ENCODE results near the gene B3GNT9.

B3GNT9 gene, protein sequence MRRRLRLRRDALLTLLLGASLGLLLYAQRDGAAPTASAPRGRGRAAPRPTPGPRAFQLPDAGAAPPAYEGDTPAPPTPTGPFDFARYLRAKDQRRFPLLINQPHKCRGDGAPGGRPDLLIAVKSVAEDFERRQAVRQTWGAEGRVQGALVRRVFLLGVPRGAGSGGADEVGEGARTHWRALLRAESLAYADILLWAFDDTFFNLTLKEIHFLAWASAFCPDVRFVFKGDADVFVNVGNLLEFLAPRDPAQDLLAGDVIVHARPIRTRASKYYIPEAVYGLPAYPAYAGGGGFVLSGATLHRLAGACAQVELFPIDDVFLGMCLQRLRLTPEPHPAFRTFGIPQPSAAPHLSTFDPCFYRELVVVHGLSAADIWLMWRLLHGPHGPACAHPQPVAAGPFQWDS

DNA sequence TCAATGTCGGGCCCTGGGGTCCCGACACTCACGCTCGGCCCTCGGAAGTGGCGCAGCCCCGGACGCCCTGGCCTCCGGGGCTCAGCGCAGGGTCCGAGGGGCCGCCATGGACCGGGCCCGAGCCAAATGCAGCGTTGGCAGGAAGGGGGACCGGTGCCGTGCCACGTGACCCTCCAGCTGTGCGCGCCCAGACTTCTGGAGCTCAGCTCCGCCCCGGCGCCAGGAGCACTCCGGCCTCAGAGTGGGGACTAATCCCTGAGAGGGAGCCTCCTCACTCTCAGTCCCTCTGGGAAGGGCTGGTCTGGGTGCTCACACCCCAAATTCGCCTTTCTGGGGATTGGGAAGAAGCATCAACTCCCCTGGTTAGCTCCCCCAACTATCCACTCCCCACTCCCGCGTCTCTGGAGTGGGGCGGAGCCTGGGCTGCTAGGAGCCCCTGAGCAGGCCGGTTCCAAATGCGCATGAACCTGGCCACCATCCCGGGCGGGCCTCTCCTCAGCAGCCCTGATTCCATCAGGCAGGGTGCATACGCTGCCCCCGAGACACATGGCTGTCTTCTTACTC, at the start of gene B3GNT9:
Gene B3GNT9, minus strand, starts transcription at position 166 of the 564 bp plus-strand sequence. CDS start 513 bp downstream, outside the sequence.
- DNase-seq = no peak

DNA sequence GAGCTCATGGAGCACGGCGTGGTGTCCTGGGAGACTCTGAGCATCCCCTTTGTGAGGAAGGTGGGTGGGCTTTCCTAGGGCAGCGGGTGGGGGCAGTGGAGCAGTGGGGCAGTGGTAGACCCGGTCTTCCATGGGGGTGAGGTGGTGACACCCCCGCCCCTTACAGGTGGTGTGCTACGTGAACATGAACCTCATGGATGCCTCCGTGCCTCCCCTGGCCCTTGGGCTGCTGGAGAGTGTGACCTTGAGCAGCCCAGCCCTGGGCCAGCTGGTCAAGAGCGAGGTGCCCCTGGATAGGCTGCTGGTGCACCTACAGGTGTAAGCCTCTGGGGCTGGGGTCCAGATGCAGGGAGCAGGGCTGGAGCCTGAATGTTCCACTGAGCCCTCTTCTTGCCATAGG, 49.7 kb upstream of the B3GNT9 start:
- DNase-seq = no peak

GRCh38 chr16:67199808-67200198, 49.0 kb upstream of the B3GNT9 start:
- DNase-seq = no peak

- no peak for DNase-seq
Observed at GRCh38 chr16:67199011-67199807, 48.4 kb upstream of the B3GNT9 start, which contains the start of gene ELMO3. Gene ELMO3, plus strand, starts transcription at chr16:67199131. Its CDS starts 196 bp downstream, at chr16:67199327.

DNA sequence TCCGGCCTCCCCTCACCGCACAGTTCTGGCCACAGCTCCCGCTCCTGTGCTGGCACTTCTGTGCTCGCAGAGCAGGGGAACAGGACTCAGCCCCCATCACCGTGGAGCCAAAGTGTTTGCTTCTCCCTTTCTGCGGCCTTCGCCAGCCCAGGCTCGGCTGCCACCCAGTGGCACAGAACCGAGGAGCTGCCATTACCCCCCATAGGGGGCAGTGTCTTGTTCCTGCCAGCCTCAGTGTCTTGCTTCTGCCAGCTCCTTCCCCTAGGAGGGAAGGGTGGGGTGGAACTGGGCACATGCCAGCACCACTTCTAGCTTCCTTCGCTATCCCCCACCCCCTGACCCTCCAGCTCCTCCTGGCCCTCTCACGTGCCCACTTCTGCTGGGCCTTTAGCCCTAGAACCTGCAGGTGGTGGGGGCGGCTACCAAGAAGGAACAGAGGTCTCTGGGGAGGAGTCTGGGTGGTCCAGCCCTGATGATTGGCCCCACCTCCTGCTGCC, 47.5 kb upstream of the B3GNT9 start:
- peak; percentile 36 to 37 for DNase-seq

DNA sequence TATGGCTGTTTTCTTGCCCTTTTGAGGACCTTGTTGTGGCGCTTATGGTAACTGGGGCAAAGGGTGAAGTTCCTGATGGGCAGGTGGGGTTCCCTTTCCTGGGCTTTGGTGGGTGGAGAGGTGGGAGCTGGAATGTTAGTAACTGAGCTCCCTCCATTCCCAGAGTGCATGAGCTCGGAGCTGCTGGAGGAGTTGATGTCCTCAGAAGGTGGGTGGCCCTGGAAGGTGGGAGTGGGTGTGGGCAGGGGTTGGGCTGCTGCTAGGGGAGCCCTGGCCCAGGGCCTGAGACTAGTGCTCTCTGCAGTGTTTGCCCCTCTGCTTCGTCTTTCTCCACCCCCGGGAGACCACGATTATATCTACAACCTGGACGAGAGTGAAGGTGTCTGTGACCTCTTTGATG, 46.9 kb upstream of the B3GNT9 start:
- DNase-seq = no peak

DNA sequence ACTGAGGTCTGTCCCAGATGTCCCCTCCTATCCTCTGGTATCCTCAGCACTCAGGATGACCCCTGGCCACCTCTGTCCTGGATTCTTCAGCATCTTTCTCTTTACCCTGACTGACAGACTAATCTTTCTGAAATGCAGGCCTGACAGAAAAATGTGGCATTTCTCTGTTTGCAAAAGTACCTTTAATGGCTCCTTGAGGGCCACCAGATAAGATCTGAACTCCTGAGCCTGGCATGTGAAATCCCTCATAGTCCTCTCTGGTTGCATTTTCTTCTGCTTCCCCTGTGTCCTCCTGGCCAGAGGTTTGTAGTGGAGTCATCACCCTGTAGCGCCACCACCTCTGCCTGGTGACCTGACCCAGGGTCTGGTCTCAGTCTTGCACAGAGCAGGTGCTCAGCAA, 46.1 kb upstream of the B3GNT9 start:
- no peak for DNase-seq

DNA sequence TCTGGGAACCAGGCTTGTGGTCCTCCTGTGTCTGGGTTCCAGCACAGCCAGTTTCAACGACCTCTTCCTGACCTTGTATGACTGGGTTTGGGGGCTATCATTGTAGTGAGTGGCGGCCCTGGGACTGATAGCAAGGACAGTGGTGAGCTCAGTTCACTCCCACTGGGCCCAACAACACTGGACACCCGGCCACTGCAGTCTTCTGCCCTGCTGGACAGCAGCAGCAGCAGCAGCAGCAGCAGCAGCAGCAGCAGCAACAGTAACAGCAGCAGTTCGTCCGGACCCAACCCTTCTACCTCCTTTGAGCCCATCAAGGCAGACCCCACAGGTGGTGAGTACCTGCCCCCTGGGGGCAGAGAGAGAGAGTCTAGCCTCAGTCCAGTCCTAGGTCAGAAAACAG, 44.9 kb upstream of the B3GNT9 start:
- DNase-seq = no peak

DNA sequence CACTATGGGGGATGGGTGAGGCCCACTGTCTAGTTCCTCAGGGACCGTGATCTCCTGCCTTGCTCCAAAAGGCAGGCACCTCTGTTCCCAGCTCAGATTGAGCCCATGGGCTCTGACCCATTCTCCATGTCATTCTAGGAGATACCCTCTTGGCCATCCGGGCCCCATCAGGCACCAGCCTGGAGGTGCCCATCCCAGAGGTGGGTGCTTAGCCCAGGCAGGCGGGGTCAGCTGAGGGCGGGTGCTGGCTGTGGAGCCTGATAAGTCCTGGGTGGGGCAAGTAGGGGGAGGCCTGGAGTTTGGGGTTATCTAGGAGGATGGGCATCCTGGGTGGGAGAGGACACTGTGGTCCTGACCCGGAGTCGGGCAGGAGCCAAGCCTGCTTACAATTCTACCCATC, 43.5 kb upstream of the B3GNT9 start:
- no peak for DNase-seq

DNA sequence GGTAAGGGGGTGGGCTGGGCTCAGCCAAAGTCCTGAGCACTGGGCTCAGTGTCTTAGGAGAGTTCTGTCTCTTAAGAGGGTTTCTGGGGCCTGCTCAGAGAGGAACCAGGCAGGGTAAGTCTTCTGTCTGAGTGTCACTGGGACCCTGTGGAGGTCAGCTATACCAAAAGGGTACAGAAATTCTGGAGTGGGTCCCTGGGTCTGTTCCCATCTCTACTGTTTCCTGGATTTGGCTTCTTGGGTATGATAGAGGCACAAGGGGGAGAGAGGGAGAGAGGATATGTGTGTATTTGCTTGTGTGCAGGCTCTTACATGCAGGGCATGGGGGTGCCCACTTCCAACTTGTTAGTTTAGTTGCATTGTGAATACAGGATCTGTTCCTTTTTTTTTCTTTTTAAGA, 42.7 kb upstream of the B3GNT9 start:
- no peak for DNase-seq

DNA sequence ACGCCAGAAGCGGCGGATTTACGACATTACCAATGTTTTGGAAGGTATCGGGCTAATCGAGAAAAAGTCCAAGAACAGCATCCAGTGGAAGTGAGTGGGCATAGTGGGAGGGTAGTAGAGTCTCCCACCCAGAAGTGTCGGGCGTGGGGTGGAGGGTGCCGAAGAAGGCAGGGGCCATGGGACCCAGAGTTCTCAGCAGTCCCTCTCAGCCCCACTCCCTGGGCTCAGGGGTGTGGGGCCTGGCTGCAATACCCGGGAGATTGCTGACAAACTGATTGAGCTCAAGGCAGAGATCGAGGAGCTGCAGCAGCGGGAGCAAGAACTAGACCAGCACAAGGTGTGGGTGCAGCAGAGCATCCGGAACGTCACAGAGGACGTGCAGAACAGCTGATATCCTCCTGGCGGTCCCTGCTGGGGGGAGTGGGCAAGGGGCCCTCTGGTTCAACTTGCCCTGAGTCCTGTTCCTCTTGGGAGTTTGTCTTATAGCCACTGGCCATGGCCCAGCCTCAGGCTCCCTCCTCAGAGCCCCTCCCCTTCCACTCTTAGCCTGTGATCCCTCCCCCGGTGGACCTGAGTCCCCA, 42.1 kb upstream of the B3GNT9 start:
- no peak for DNase-seq

GRCh38 chr16:67191995-67192681, 41.3 kb upstream of the B3GNT9 start, which contains the start of gene E2F4:
Gene E2F4, plus strand, starts transcription at chr16:67192155. Its CDS starts 73 bp downstream, at chr16:67192228.
- DNase-seq = peak; percentile 87 to 88

GRCh38 chr16:67191411-67191994, 40.7 kb upstream of the B3GNT9 start:
- DNase-seq = no peak

- DNase-seq = no peak
Observed at GRCh38 chr16:67190448-67191399, 39.9 kb upstream of the B3GNT9 start.

DNA sequence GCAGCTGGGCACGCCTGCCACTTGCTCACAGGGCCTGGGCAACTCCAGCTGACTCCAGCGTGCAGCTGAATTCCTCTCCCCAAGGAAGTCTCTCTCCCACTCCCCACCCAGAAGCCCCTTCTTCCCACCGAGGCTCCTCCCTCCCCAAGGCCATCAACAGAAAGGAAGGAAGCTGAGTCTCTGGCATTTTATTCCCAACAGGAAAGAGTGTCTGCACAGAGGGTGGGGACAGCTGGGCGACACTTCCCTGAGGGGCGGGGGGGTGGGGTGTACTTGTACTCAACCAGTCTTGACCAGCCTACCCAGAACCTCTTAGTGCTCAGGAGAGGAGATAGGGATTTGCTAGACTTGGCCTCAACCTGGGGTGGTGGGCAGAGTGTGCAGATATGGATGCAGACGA, 39.2 kb upstream of the B3GNT9 start, which contains the start of gene EXOC3L1:
Gene EXOC3L1, minus strand, starts transcription at position 96 of the 400 bp plus-strand sequence. CDS start 460 bp downstream, outside the sequence.
- DNase-seq = no peak

- DNase-seq = no peak
Observed at GRCh38 chr16:67188798-67189197, 38.0 kb upstream of the B3GNT9 start.

DNA sequence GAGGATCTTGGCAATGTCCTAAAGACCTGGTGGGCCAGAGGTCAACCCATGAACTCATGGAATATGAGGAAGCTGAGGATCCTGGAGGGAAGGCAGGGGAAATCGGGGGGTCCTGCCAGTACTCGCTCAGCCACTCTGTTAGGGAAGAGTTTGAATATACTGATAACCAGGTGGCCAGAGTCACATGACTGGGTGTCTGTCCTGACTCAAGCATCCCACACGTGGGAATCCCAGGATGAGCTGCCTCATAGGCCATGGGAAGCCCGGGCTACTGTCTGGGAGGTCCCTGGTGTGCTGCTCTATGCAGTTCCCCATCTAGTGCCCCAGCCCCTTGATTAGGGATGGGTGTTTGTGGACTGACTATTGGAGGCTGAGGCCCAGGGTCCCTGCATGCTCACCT, 37.5 kb upstream of the B3GNT9 start:
- DNase-seq = no peak

- no peak for DNase-seq
Observed at GRCh38 chr16:67187175-67187890, 36.5 kb upstream of the B3GNT9 start.

GRCh38 chr16:67186550-67186950, 35.8 kb upstream of the B3GNT9 start:
- DNase-seq = no peak

DNA sequence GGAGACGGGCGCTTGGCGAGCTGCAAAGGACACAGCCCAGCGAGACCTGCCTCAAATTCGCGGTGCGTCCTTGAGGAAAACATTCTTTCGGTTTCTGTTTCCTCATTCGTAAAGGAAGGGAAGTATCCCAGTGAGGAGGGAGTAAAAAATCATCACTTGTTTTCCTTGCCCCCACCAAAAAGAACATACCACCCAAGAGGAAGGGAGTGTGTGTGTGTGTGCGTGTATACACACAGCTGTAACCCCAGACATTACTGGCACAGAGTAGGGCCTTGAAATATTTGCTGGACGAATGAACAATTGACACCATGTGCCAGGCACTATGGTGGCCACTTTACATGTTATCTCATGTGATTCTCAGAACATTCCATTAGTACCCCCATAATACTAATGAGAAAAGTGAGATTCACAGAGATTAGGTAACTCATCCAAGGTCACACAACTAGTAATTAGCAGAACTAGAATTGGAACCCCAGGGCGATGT, 34.9 kb upstream of the B3GNT9 start:
- DNase-seq = no peak

Measured in CD4-positive, alpha-beta T cell treated with Interleukin-1 beta for 1 hour (primary cell).